ENCODE data around the gene BGLAP.

The BGLAP gene

GRCh38 chr1:156228501-156228900, 13.5 kb upstream of the BGLAP start:
- no peak for DNase-seq

GRCh38 chr1:156229809-156230472, 12.0 kb upstream of the BGLAP start:
- no peak for DNase-seq

- no peak for DNase-seq
Measured at GRCh38 chr1:156230473-156230837, 11.5 kb upstream of the BGLAP start.

GRCh38 chr1:156232201-156232894, 9.6 kb upstream of the BGLAP start:
- DNase-seq = no peak

GRCh38 chr1:156233426-156234127, 8.4 kb upstream of the BGLAP start:
- DNase-seq = no peak

- DNase-seq = no peak
Measured at GRCh38 chr1:156236164-156236563, 5.8 kb upstream of the BGLAP start.

- DNase-seq = no peak
Measured at GRCh38 chr1:156238248-156238647, 3.7 kb upstream of the BGLAP start.

- no peak for DNase-seq
Measured at GRCh38 chr1:156241311-156241811, 623 bp upstream of the BGLAP start.

GRCh38 chr1:156242738-156243137, 754 bp downstream of the BGLAP start:
- DNase-seq = no peak

- DNase-seq = no peak
Measured at GRCh38 chr1:156244126-156244525, 2.1 kb downstream of the BGLAP start.

- no peak for DNase-seq
Measured at GRCh38 chr1:156244712-156245111, 2.7 kb downstream of the BGLAP start.

- DNase-seq = no peak
Measured at GRCh38 chr1:156245451-156246232, 3.7 kb downstream of the BGLAP start.

- no peak for DNase-seq
Measured at GRCh38 chr1:156246241-156246780, 4.3 kb downstream of the BGLAP start.

- DNase-seq = no peak
Measured at GRCh38 chr1:156246781-156247459, 4.9 kb downstream of the BGLAP start.

- DNase-seq = no peak
Measured at GRCh38 chr1:156247460-156248322, 5.7 kb downstream of the BGLAP start, which contains the start of gene PAQR6. TSS of gene PAQR6 (minus strand) at chr1:156248056. CDS start at chr1:156246731, 1,325 bp downstream.

- DNase-seq = no peak
Measured at GRCh38 chr1:156248323-156248683, 6.3 kb downstream of the BGLAP start.

- no peak for DNase-seq
Measured at GRCh38 chr1:156249593-156249992, 7.6 kb downstream of the BGLAP start.

- DNase-seq = no peak
Measured at GRCh38 chr1:156251527-156251926, 9.5 kb downstream of the BGLAP start.

- DNase-seq = no peak
Measured at GRCh38 chr1:156253634-156254033, 11.7 kb downstream of the BGLAP start.

- DNase-seq = no peak
Measured at GRCh38 chr1:156257711-156258110, 15.7 kb downstream of the BGLAP start.

GRCh38 chr1:156258859-156259258, 16.9 kb downstream of the BGLAP start:
- no peak for DNase-seq

All from GOT3 (cell line).